Right lung (tissue), 5 donors: Measurements from ENCODE around the gene SCAF1. TPM values are rescaled to one million over a fixed set of nuclear protein-coding genes. Genes with fewer than 3 reads are reported as not detected.

Experiments used
- DNase-seq, 2 donors: peaks; one replicate each; pipeline ENCODE4 v3.0.0-alpha.2; 2013
- polyA plus RNA-seq, 5 donors: library from polyadenylated mRNA; unstranded; fragments of 120-200 nt; gene quantifications; one replicate each; pipeline versions ENCODE4 v1.2.1 to v1.2.3, GENCODE V29; 2013; ENCODE audit warnings: inconsistent platforms in 1 of 5, low replicate concordance in 1 of 5; ENCODE audit not compliant: insufficient read length in 5 of 5, insufficient read depth in 1 of 5

The SCAF1 gene
- polyA plus RNA-seq, 5 donors: 18.4 to 45.0 (median 31.3) TPM

DNA sequence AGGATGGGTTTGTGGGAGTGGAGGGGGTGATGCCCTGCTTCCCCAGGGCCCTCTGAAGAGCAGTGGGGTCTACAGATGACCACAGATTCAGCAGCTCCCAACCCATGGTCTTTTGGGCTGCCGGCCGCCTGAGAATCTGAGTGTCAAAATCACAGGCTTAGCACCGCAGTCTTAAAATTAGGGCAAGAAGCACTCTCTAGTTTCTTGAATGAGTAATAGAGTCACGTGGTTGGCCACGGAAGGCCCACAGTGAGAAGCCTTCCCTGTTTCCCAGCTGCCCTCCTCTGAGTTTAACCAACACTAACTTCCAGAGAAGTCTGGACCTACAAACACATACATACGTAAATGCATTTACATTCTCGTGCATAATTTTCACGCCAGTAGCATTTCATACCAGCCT lies 40.3 kb downstream of the SCAF1 start:
- no peak for DNase-seq

DNA sequence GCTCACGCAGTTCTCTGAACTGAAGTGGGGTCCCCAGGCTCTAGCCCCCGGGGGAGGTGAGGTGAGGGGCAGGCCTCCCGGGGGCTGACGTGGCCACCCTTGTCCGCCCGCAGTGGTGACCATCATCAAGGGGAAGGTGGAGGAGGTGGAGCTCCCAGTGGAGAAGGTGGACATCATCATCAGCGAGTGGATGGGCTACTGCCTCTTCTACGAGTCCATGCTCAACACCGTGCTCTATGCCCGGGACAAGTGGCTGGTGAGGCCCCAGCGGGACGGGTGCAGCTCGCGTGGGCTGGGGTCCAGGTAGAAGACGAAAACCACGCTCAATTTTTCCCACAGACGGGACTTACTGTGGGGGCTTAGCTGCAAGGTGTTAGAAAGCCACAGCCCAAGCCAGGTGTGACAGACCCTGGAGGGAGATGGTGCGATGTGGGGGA lies 41.8 kb downstream of the SCAF1 start:
- DNase-seq: no peak

DNA sequence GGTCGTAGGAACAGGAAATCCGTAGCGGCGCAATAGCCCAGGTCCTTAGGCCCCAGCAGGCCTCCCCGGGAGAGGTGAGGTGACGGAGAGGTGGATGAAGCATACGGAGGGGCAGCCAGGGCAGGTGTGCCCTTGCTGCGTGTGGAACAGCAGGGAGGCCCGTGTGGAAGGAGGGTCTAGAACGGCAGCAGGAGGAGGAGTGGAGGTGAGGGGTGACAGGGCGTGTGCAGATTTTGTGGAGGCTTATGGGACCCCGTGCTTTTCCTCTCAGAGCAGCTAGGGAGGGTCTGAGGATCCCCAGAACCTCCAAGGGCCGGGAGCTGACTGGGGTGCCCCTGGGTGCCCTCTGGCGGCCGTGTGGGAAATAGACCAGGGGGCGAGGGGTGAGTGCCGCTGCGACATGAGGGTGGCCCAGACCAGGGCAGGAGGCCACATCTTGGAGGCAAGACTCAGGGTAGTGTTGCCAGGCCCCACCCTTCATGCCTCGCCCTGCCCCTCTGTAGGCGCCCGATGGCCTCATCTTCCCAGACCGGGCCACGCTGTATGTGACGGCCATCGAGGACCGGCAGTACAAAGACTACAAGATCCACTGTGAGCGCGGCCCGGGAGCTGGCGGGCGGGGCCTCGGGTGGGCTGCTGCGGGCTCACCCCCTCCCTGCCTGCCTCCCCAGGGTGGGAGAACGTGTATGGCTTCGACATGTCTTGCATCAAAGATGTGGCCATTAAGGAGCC lies 42.4 kb downstream of the SCAF1 start:
- DNase-seq: no peak

DNA sequence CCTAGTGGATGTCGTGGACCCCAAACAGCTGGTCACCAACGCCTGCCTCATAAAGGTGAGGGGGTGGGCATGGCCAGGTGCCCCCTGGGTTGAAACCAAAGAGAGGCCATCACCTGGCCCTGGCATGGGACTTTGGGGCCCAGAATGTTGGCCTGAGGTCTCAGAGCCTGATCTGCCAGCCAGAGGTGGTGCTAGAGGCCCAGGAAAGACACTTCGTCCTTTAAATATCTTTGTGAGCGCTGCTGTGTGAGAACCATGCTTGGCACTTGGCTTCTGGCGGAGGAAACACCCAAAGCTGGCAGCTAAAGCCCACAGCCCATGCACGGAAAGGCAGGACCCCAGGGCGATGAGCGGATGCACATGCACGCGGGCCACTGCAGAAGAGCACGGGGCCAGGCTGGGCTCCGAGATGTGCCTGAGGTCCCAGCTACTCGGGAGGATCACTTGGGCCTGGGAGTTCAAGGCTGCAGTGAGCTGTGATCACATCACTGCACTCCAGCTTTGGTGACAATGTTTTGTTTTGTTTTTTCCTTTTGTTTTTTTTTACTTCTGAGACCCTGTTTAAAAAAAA lies 43.1 kb downstream of the SCAF1 start:
- DNase-seq: no peak

DNA sequence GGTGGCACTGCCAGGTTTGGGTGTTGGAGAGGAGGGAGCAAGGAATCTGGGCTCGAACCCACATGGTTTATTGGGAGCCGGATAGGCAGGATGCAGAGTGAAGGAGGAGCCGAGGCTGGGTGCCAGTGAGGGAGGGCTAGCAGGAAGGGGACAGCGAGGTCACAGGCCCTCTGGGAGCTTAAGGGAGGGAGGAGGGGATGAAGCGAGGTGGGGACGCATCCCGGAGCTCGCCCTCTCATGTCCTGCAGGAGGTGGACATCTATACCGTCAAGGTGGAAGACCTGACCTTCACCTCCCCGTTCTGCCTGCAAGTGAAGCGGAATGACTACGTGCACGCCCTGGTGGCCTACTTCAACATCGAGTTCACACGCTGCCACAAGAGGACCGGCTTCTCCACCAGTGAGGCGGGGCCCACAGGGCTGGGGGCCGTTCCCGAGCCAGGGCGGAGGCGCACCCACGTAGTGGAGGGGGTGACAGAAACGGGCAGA lies 43.9 kb downstream of the SCAF1 start:
- DNase-seq: no peak

DNA sequence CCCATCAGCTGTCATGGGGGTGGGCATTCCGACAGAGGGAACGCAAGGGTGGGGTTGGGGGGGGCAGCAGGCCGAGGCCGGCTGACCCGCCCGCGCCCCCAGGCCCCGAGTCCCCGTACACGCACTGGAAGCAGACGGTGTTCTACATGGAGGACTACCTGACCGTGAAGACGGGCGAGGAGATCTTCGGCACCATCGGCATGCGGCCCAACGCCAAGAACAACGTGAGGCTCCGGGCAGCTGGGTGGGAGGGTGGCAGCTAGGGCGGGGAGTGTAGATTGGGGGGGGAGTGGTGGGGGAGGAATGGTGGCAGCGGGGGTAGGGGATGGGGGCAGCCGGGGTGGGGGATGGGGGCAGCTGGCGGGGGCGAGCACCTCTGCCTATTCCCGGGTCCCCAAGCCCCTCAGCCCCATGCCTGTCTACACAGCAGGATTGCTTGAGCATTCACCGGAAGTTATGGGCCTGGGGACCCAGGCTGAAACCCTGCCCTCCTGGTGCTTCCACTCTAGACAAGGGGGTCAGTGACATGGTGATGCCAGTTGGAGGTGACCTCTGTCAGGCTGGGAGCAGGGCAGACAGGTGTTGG lies 44.6 kb downstream of the SCAF1 start:
- no peak for DNase-seq

DNA sequence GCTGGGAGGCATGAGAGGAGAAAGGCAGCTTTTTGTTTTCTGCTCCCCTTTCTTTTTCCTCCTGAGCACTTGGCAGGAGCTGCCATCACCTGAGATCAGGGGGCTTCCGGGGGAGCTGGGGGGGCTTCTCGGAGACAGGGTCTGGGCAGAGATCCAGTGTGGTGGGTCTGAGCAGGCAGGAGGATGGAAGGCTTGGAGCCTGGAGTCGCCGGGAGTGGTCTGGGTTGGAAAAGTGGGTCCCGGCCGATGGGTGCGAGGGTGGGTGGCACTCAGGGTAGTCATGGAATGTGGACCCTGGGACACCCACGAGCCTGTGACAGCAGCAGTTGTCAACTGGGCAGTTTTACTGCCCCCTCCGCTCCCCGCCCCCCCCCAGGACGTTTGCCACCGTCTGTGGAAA lies 45.1 kb downstream of the SCAF1 start:
- no peak for DNase-seq

DNA sequence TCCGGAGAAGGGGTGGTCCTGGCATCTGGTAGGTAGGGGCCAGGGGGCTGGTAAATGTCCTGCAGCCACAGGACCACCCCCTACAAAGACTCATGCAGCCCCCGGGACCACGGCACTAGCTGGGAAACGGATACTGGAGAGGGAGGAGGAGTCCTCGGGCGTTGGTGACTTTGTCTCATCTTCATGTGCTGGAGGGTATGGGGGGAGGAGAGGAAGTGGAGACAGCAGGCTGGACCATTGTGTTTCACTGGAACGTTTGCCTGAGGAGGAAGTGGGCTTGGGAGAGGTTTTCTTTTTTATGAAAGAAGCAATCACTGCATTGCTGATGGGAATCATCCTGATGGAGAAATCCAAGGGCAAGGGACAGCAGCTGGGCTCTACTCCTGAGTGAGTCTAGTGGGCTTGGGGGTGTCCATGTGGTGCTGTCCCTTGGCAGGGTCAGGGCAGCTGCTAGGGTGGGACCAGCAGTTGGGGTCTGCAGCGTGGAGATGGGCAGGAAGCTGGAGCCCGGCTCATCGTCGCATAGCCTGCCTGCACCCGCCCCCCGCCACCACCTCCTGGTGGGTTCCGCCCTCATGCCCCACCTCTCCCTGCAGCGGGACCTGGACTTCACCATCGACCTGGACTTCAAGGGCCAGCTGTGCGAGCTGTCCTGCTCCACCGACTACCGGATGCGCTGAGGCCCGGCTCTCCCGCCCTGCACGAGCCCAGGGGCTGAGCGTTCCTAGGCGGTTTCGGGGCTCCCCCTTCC lies 45.7 kb downstream of the SCAF1 start:
- no peak for DNase-seq

DNA sequence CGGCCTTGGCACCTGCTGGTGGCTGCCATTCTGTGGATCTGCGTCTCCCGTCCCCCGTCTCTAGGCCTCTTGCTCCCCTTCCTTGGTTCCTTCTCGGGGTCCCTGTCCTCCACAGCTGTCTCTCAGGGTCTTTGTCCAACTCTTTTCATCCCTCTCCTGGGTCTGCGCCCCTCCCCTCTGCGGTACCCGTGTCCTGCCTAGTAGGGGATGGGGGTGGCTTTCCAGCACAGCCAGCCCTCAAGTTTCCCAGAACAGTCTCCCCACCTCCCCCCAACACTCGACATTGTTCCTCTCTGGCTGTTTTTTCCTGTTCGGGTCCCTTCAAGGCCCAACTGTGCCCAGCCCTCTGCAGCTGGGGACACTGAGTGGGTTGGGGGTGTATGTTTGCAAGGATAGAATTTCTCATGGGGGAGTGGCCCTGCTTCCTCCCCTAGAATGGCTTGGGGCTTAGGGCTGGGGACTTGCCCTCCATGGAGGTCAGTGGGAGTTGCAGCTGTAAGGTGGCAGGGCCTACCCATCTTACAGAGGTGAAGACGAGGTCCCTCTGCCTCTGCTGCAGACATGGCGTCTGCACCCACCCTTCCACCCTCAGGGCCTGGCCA lies 46.6 kb downstream of the SCAF1 start:
- no peak for DNase-seq

DNA sequence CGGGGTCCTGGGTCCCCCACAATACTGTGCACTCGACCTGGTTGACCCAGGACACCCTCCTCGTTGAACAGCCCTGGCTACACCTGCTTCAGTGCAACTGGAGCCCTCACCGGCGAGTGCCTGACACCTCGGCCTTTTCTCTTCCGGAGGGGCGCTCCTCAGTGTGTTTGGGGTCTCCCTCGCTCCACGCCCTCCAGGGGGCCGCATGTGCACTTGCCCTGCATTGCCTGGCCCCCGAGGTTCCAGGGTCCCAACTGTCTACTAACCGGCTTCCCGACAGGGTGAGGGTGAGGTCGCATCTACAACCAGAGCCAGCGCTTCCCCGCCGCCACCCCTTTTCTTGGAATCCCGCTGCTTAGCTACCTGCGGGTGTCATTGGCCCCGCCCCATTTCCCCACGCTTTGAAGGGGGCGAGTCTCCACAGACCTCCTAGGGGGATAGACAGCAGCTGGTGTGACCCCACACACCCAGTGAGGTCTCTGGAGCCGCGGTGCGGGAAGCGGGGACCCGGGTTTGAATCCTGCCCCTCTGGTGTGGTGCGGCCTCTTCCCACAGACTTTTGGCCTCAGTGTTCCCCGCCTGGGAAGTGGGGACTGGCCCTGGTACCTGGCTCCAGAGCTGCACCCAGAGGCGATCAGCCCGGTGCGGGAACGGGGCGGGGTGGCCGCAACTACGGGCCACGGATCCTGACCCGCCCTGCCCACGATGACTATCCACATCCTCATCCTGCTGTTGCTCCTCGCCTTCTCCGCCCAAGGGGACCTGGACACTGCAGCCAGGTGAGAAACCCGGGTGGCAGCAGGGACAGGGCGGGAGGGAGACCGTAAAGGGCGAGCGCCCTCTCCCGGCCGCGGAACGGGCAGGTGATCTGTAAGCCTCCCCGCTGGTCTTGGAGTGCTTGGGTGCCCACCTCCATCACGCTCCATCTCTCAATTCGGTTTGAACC lies 47.4 kb downstream of the SCAF1 start, which contains the start of gene ADM5:
TSS of gene ADM5 (plus strand) at position 462 of the 946 bp plus-strand sequence. CDS start at position 706, 244 bp downstream.
- DNase-seq: no peak

DNA sequence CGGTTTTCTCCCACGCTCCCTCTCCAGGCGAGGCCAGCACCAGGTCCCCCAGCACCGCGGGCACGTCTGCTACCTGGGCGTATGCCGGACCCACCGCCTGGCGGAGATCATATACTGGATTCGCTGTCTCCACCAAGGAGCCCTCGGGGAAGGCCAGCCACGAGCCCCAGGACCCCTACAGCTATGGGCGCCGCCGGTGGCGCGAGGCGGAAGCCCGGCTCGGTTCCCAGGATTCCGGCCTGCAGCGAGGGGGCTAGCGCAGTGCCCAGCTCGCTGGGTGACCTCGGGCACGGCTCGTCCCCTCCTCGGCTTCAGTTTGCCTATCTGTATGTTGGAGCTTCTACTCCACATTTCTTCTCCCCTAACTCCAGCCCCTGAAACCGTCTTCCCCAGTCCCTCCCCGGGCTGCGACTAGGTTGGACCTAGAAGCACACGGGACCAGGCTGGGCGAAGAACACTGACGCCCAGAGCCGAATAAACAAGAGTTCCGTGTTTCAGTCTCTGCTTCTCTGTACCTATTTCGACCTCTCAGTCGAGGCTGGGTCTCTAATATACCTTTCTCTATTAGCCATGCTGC lies 48.2 kb downstream of the SCAF1 start:
- DNase-seq: no peak

DNA sequence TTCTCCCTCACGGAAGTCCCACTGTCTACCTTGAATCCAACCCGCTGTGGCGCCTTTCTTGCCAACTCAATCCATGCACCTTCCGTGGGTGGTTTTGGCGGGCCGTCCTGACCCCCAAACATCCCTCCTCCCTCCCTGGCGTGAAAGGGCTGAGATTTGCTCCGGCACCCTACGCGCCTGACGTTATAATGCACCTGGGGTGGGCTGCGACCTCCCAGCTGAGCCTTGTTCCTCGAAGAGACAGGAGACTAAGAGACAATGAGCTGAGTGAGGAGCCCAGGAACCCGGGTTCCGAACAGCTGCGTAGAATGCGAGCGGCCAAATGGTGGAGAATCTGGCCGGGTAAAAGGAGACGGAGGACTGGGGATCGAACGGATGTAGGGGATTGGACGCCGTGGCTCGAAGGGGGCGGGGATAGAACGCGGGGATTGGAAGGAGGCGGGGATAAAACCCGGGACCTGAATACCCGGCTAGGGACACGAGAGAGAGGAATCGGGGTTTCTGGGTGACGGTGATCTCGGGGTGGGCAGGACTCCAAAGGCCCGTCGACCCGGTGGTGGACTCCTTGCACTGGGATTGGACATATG lies 48.7 kb downstream of the SCAF1 start, which contains the start of gene CPT1C:
TSS of gene CPT1C (plus strand) at position 461 of the 587 bp plus-strand sequence. CDS start 1,137 bp downstream, outside the sequence.
- peak; percentile 74 to 83 for DNase-seq

DNA sequence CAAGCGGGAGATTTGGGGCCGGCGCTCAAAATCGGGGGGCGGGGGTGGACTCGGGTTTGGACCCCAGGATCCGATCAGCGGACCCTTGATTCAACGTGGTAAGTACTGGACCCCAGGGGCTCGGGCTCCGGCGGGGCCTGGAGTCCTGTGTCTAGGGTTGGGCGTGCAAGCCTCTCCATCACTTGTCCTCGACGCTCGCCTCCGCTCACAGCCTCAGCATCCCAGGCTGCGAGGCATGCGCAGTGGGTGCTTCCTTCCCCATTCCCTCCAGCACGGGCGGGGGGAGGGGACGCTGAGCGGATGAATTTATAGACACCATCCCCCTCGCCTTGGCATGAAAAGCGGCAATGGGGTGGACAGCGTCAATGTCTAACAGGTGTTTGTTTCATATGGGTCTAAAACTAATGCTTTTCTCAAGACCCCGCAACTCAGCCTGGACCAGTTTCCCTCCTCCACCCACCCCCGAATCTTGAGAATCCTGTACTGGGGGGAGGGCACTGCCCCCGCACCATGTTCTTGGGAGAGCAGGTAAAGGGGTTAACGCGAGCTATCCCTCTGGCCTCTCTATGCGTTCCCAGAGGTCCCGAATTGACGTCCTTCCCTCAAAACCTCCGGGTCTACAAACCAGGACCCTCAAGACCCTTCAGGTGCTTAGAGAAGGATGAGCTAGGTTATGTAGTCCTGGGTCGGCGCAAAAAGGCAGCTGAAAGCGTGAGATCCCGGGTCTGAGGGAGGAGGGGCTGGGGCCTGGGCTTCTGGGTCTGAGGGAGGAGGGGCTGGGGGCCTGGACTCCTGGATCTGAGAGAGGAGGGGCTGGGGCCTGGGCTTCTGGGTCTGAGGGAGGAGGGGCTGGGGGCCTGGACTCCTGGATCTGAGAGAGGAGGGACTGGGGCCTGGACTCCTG lies 49.5 kb downstream of the SCAF1 start:
- peak; percentile 57 to 58 for DNase-seq

DNA sequence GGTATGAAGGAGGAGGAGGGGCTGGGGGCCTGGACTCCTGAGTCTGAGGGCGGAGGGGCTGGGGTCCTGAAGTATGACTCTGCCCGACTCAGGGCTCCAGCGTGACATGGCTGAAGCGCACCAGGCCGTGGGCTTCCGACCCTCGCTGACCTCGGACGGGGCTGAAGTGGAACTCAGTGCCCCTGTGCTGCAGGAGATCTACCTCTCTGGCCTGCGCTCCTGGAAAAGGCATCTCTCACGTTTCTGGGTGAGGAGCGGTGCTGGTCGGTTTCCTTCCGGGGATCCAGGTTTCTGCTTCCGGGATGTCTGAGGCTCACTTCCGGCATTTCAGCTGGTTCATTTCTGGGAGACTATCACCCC lies 50.1 kb downstream of the SCAF1 start:
- DNase-seq: no peak

DNA sequence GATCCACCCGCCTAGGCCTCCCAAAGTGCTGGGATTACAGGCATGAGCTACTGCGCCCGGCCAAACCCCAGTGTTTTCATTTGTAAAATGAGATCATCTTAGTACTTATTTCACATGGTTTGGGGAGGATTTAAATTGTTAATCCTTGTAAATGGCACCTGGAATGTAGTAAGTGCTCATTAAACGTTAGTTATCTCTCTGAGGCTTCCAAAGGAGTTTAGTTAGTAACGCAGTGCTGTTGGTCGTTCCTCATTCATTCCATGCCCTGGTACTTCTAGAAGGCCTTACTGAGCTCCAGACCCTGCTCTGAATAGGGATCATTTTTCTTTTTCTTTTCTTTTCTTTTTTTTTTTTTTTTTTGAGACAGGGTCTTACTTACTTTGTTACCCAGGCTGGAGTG lies 54.1 kb downstream of the SCAF1 start:
- no peak for DNase-seq

DNA sequence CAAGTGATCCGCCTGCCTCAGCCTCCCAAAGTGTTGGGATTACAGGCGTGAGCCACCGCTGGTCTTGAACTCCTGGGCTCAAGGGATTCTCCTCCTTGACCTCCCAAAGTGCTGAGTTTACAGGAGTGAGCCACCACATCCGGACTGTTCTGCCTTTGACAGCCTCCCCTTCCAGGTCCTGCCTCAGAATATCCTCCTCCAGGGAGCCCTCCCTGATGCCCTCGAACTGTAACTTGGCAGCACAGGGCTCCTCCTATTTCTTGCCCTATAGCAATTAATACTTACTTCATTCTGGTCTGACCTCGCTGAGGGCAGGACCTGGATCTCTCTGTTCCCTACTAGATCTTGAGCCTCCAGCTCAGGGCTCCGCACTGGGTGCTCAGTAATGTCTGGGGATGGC lies 54.9 kb downstream of the SCAF1 start:
- no peak for DNase-seq

DNA sequence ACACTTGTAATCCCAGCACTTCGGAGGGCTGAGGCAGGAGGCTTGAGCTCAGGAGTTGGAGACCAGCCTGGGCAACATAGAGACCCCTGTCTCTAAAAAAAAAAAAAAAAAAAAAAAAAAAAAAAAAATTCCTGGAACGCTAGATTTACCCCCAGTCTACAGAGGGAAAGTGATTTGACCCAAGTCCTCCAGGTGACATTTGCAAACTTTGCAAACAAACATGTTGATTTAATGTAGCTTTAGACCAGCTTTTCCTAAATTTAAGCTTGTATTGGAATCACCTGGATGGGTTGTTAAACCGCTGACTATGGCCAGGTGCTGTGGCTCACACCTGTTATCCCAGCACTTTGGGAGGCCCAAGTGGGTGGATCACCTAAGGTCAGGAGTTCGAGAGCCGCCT lies 57.4 kb downstream of the SCAF1 start:
- no peak for DNase-seq

DNA sequence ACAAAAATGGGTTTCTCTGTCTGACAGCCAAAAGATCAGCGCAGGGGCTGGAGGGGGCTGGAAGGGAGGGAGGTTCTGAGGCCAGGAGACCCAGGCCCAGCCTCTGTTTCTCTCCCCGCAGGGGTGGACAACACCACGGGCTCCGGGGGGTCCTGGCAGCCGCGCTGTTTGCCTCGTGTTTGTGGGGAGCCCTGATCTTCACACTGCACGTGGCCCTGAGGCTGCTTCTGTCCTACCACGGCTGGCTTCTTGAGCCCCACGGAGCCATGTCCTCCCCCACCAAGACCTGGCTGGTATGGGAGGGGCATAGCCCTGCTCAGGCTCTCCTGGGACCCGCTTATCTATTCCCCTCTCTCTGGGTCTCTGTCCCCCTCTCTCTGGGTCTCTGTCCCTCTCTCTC lies 58.6 kb downstream of the SCAF1 start:
- DNase-seq: no peak

DNA sequence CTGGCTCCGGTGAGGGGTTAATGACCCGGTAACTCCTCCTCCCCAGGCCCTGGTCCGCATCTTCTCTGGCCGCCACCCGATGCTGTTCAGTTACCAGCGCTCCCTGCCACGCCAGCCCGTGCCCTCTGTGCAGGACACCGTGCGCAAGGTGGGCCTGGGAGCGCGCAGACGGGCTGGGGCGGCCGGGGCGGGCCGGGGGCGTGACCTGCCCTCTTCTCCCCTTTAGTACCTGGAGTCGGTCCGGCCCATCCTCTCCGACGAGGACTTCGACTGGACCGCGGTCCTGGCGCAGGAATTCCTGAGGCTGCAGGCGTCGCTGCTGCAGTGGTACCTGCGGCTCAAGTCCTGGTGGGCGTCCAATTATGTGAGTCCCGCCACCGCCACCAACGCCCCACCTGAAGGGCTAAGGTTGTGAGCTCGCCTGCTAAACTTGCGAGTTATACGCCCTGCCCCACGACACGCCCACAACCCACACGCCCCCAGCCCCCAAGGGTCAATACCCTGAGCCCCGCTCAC lies 59.3 kb downstream of the SCAF1 start:
- no peak for DNase-seq
